Glomerular visceral epithelial cell (primary cell): ENCODE data around the gene PROCA1.

ENCODE experiments used
- DNase-seq: peaks from one replicate; pipeline ENCODE4 v3.0.0-alpha.2; 2016; ENCODE audit errors: extremely low spot score

Gene PROCA1

GRCh38 chr17:28707339-28707720 lies 4.4 kb downstream of the PROCA1 start:
- no peak for DNase-seq

- DNase-seq = no peak
Measured at GRCh38 chr17:28706471-28707338, 5.0 kb downstream of the PROCA1 start.

GRCh38 chr17:28705728-28706334 lies 5.9 kb downstream of the PROCA1 start:
- DNase-seq = no peak

GRCh38 chr17:28705074-28705659 lies 6.5 kb downstream of the PROCA1 start:
- DNase-seq = no peak

GRCh38 chr17:28704219-28704858 lies 7.3 kb downstream of the PROCA1 start:
- no peak for DNase-seq

GRCh38 chr17:28703552-28704218 lies 8.0 kb downstream of the PROCA1 start:
- no peak for DNase-seq

GRCh38 chr17:28702752-28703150 lies 8.9 kb downstream of the PROCA1 start:
- DNase-seq = no peak

GRCh38 chr17:28702026-28702751 lies 9.5 kb downstream of the PROCA1 start:
- DNase-seq = no peak

GRCh38 chr17:28700830-28701492 lies 10.7 kb downstream of the PROCA1 start:
- DNase-seq = no peak

GRCh38 chr17:28700278-28700677 lies 11.4 kb downstream of the PROCA1 start:
- no peak for DNase-seq

GRCh38 chr17:28698253-28698941 lies 13.3 kb downstream of the PROCA1 start:
- no peak for DNase-seq

GRCh38 chr17:28693869-28694268 lies 17.8 kb downstream of the PROCA1 start:
- DNase-seq = no peak

GRCh38 chr17:28689011-28689410 lies 22.7 kb downstream of the PROCA1 start:
- DNase-seq = no peak

GRCh38 chr17:28688481-28688880 lies 23.2 kb downstream of the PROCA1 start:
- no peak for DNase-seq

GRCh38 chr17:28686296-28686695 lies 25.4 kb downstream of the PROCA1 start:
- DNase-seq = no peak

GRCh38 chr17:28685366-28685765 lies 26.3 kb downstream of the PROCA1 start:
- DNase-seq = no peak

- DNase-seq = peak; percentile 55
Measured at GRCh38 chr17:28684963-28685362, 26.7 kb downstream of the PROCA1 start.

GRCh38 chr17:28682655-28683054 lies 29.0 kb downstream of the PROCA1 start:
- DNase-seq = no peak

- peak; percentile 16 for DNase-seq
Measured at GRCh38 chr17:28675980-28676379, 35.7 kb downstream of the PROCA1 start.

GRCh38 chr17:28675490-28675889 lies 36.2 kb downstream of the PROCA1 start:
- DNase-seq = no peak
